Myometrial cell (primary cell): ENCODE data around the gene ACOT8. TPM values are rescaled to one million over a fixed set of nuclear protein-coding genes. Genes with fewer than 3 reads are reported as not detected.

Source experiments
- total RNA-seq: library from RNA; depleted of rRNA; stranded (reverse); fragments of >200 nt; gene quantifications from 2 replicates; pipeline ENCODE4 v1.2.3, GENCODE V29; 2015

The ACOT8 gene
- total RNA-seq: 58.3 and 71.8 TPM in 2 replicates

GRCh38 chr20:45857114-45857881, at the start of gene ACOT8, which contains the start of gene ZSWIM3:
ACOT8 (minus strand) TSS chr20:45857392; CDS start chr20:45857315, 77 bp downstream.
ZSWIM3 (plus strand) TSS chr20:45857614; CDS start chr20:45857826, 212 bp downstream.

GRCh38 chr20:45890985-45891983, 34.1 kb upstream of the ACOT8 start, which contains the start of the genes CTSA and NEURL2:
CTSA (plus strand) TSS chr20:45891335; CDS start chr20:45891569, 234 bp downstream.
NEURL2 (minus strand) TSS chr20:45891208; CDS start chr20:45890991, 217 bp downstream.

GRCh38 chr20:45887346-45887715, 30.1 kb upstream of the ACOT8 start, which contains the start of gene SPATA25:
SPATA25 (minus strand) TSS chr20:45887622; CDS start chr20:45887590, 32 bp downstream.

GRCh38 chr20:45880988-45881788, 24.0 kb upstream of the ACOT8 start, which contains the start of gene ZSWIM1:
ZSWIM1 (plus strand) TSS chr20:45881227; CDS start chr20:45882593, 1,366 bp downstream.

GRCh38 chr20:45833030-45833882, 23.9 kb downstream of the ACOT8 start, which contains the start of gene SNX21:
SNX21 (plus strand) TSS chr20:45833799; CDS start chr20:45833920, 121 bp downstream.

GRCh38 chr20:45827030-45827652, 30.1 kb downstream of the ACOT8 start, which contains the start of gene TNNC2:
TNNC2 (minus strand) TSS chr20:45827312; CDS start chr20:45827248, 64 bp downstream.

GRCh38 chr20:45812157-45813005, 44.8 kb downstream of the ACOT8 start, which contains the start of gene UBE2C:
UBE2C (plus strand) TSS chr20:45812644; CDS start chr20:45812696, 52 bp downstream.

Other genes starting within 250 kb of the ACOT8 start
- not detected in 2 replicates for gene WFDC10A, start 227.7 kb downstream of the ACOT8 start, total RNA-seq
- not detected in 2 replicates for gene WFDC9, start 226.1 kb downstream of the ACOT8 start, total RNA-seq
- gene WFDC11, start 187.2 kb downstream of the ACOT8 start, total RNA-seq: not detected in 2 replicates
- gene WFDC13, start 155.4 kb downstream of the ACOT8 start, total RNA-seq: not detected in 2 replicates
- not detected in 2 replicates for gene WFDC10B, start 152.4 kb downstream of the ACOT8 start, total RNA-seq
- not detected in 2 replicates for gene SPINT4, start 135.0 kb downstream of the ACOT8 start, total RNA-seq
- gene WFDC3, start 65.5 kb downstream of the ACOT8 start, total RNA-seq: 0.89 and 5.8 TPM in 2 replicates
- 28.5 and 34.6 TPM in 2 replicates for gene DNTTIP1, start 65.4 kb downstream of the ACOT8 start, total RNA-seq
- 85.6 and 91.8 TPM in 2 replicates for gene UBE2C, start 44.7 kb downstream of the ACOT8 start, total RNA-seq
- gene TNNC2, start 30.1 kb downstream of the ACOT8 start, total RNA-seq: not detected in 2 replicates
- gene SNX21, start 23.6 kb downstream of the ACOT8 start, total RNA-seq: 69.8 and 73.5 TPM in 2 replicates
- 2.6 and 5.1 TPM in 2 replicates for gene ZSWIM3, start 222 bp upstream of the ACOT8 start, total RNA-seq
- gene ZSWIM1, start 23.8 kb upstream of the ACOT8 start, total RNA-seq: 7.8 and 12.2 TPM in 2 replicates
- gene SPATA25, start 30.2 kb upstream of the ACOT8 start, total RNA-seq: not detected in 2 replicates
- 1.2 and 6.4 TPM in 2 replicates for gene NEURL2, start 33.8 kb upstream of the ACOT8 start, total RNA-seq
- gene CTSA, start 33.9 kb upstream of the ACOT8 start, total RNA-seq: 87.2 and 101 TPM in 2 replicates
- 36.3 and 43.6 TPM in 2 replicates for gene PLTP, start 54.8 kb upstream of the ACOT8 start, total RNA-seq
- 13.8 and 31.7 TPM in 2 replicates for gene PCIF1, start 77.3 kb upstream of the ACOT8 start, total RNA-seq
- gene ZNF335, start 114.8 kb upstream of the ACOT8 start, total RNA-seq: 9.5 and 12.4 TPM in 2 replicates
- gene MMP9, start 151.5 kb upstream of the ACOT8 start, total RNA-seq: under 0.01 and 0.58 TPM in 2 replicates
- 0.18 TPM in 1 of 2 replicates, not detected in the other for gene SLC12A5, start 171.8 kb upstream of the ACOT8 start, total RNA-seq
- 13.8 and 16.4 TPM in 2 replicates for gene NCOA5, start 232.6 kb upstream of the ACOT8 start, total RNA-seq